NOMO-1 treated with dmso at 0.1 percent for 144 hours (cell line): ENCODE data around the gene DUSP10.

Experiments
- DNase-seq: peaks from one replicate; lab custom pipeline; 2025; ENCODE audit not compliant: unreplicated experiment; lab: John Stamatoyannopoulos, UW

DUSP10 gene

GRCh38 chr1:221741703-221742554, at the start of gene DUSP10:
TSS of gene DUSP10 (minus strand) at chr1:221742089. CDS start at chr1:221739744, 2,345 bp downstream.
- DNase-seq, result peak; percentile 98

- DNase-seq, result no peak
Measured at GRCh38 chr1:221788466-221788865, 46.6 kb upstream of the DUSP10 start.

DNA sequence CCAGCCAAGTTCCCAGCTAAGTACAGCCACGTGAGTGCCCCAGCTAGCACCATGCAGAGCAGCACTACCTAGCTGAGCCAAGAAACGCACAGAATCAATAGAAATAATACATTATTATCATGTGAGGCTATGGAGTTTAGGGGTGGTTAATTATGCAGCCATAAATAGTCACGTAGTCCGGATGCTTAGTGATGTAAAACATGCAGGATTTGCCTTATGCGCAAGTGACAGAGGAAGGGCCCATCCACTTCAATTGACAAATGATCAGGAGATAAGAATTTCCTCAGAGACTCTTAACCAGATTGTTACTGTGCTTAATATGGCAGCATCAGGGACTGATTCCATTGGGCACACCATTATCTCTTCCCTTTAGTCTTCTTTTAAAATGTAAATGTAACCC, 44.8 kb upstream of the DUSP10 start:
- no peak for DNase-seq

- DNase-seq, result no peak
Measured at GRCh38 chr1:221783936-221784335, 42.0 kb upstream of the DUSP10 start.

DNA sequence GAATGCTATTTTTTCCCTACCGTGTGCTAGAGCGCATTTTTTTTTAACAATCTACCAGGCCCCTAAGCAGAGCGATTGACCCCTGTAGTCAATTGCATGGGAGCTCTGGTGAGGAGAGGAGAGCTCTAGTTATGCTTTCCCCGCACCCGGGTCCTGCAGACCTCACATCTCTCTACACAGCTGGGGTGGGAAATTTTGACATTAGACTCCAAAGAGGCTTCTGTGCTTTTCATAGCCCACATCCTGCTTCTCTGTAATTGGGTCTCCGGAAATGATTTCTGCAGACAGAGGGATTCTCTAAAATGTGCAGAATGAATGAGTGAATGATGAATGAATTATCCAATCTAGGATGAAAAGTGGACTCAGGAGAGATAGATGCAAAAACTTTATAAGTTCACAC, 41.5 kb upstream of the DUSP10 start:
- DNase-seq, result no peak

GRCh38 chr1:221782970-221783369, 41.1 kb upstream of the DUSP10 start:
- DNase-seq, result no peak

DNA sequence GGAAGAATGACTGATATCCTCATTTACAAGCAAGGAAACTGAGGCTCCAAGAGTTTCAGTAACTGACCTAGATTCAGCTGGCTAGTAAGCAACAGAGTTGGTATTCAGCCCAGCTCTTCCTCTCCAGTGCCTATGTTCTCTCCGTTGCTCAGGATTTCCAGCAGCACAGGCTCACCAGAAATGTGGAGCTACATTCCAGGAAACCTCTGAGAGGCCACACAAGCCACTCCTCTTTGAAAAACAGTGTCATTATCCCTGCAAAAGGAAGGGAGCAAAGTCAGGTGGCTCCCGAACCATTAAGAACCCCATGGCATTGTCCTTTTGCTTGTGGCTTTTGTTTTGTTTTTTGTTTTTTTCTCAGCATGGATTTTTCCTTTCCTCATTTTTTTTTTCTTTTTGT, 40.6 kb upstream of the DUSP10 start:
- DNase-seq, result no peak

- DNase-seq, result peak; percentile 84
Measured at GRCh38 chr1:221781102-221781755, 39.3 kb upstream of the DUSP10 start.

DNA sequence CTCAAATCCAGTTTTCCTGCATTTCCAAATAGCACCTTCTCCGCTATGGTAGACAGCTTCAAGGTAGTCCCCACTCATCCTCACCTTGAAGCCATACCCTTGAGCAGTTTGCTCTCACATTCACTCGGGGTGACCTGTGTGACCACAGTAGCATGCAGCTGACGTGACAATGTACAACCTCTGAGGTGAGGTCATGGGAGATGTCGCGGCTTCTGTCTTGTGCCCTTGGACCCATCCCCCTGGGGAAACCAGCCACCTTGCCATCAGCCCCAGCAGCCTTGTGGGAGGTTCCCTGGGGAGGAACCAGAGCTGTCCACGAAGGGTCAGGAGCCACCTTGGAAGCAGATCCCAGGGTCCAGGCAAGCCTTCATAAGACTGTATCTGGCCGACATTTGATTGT, 38.3 kb upstream of the DUSP10 start:
- no peak for DNase-seq

- DNase-seq, result no peak
Measured at GRCh38 chr1:221779771-221780170, 37.9 kb upstream of the DUSP10 start.

DNA sequence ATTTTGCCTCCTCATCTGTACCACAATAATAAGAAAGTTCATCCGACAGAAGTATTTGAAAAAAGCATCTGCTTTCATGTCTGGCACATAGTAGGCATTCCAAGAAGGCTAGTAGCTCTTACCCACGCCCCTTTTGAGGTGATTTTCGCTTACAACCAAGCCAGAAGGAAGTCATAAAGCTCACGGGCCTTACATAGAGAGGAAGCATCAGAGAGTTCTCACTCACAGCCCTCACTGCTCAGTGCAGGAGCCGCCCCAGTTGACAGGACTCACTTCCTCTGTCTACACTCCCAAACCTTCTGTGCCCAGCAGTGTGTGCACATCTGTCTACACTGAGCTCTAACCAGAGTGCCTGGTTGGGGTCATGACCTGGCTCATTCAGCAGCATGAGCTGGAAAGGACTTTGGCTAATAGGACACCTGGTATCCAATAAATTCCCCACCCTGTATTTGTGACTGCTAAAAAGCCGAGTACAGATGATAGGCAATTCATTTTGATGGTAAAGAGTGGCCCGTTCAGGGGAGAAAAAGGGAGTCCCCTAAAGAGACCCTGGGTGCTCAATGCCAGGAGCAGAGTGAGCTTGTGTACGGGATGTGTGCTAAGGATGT, 36.8 kb upstream of the DUSP10 start:
- DNase-seq, result peak; percentile 44

DNA sequence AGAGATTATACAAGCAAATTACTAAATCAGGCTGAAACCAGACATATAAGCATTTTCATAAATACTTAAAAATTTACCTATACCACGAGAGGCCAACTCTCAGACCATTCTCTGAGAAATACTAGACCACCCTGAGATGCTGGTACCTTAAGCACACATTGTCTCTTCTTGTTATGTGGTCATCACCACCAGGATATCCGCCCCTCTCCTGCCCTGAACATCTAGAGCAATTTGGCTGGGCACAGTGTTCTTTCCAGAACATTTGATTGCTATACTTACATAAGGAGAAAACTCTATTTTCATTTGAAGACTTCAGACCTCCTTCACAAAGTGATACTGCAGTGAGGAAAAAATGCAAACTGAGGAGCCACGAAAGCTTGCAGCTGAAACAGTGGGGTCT, 36.2 kb upstream of the DUSP10 start:
- DNase-seq, result no peak

DNA sequence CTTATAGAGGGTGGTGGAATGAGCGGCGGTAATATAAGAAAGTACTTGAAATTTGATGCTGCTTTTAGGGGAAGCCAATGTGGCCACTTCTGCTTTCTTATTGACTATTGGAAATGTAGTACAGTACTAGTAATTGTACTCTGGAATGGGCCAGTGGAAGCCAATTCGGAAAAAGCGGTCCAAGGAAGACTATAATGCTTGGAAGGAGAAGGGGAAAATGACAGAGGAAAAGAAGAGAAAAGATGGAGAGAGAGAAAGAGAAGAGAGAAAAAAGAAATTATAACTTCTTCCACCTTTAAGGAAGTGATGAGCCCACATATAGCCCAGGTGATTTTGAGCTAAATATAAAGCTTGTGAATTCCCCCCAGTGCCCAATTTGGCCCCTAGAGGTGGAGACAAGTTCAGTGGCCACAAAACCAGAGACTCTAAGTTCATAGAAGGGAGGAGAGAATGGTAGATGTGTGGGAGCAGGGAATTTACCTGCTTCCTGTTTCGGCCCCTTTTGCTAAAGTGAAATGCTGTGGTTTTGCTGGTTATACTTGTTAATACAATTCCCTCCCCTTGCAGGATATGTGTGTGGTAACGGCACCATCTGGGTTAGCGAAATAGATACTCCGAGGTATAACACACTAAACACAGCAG, 35.7 kb upstream of the DUSP10 start:
- DNase-seq, result peak; percentile 54

DNA sequence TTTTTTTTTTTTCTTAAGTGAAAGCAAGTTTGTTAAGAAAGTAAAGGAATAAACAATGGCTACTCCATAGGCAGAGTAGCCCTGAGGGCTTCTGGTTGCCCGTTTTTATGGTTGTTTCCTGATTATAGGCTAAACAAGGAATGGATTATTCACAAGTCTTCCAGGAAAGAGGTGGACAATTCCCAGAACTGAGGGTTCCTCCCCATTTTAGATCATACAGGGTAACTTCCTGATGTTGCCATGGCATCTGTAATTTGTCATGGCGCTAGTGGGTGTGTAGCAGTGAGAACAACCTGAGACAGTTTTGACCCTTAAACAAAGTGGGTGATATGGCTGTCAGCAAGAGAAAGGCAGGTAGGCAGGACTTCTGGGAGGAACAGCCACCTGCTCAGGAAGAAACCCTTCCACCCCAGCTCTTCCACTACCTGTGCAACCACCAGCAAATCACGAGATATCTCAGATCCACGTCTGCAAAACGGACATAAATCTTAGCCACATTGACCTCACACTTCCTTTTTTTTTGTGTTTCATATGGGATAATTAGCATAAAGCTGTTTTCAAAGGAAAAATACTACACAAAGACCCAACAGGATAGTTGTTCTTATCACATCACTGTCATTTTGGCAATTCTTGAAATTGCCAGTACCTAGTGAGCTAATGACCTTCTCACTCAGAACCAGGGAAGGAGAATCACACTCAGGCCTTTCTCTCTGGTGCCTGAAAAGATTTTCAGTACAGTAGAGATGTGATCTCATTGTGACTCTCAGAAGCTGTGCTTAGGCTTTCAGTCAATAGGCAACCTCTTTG, 34.8 kb upstream of the DUSP10 start:
- peak; percentile 45 for DNase-seq

DNA sequence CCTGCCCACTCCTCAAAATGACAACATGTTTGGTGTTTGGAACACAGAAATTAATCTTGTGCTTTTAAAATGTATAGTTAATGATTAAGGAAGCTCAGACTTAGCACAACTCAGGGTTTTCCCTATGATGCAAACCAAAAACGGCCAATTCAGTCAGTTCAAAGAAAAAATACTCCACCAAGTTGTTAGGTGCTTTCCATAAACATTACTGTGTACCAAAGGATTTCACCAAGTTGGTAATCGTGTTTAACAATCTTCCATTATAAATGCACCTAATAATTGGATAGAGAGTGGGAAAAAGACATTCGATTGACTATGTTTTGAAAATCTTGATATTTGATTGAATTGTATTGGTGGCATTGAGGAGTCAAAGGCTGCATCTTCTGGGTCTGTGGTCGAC, 33.3 kb upstream of the DUSP10 start:
- no peak for DNase-seq

- DNase-seq, result no peak
Measured at GRCh38 chr1:221774054-221774842, 32.4 kb upstream of the DUSP10 start.

DNA sequence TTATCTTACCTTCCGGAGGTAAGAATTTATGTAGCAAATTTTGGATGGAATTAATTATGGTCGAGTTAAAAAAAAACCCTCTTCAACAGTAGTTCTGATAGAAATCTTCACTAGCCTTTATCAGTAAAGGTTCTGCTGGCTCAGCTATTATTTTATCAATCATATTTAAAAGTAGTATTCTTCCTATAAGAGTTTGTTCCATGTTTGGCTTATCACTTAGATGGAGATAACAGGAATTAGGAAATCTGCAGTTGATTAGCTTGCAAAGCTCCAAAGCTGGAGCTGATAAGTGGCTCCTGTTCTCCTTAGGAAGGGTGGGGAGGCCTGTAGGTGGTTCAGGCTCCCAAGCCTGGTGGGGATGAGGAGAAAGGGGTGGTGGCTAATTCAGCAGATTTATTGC, 31.5 kb upstream of the DUSP10 start:
- DNase-seq, result no peak

DNA sequence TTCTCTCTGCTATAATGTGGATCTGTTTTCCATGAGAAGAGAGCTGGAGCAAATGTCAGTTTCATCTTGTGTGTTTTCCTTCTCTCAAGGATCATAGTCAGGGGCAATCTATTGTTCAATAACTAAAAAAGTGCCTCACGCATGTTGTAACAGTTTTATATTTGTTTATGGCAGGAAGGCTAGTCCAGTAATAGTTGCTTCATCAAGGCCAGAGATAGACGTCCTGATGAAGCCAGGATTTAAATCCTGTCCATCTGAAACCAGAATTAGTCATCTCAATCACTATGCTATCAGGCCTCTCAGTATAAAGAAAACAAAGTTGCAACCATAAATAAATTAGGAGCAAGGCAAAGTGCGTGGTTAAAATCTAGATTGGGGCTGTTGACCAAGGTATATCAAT, 30.2 kb upstream of the DUSP10 start:
- DNase-seq, result no peak

DNA sequence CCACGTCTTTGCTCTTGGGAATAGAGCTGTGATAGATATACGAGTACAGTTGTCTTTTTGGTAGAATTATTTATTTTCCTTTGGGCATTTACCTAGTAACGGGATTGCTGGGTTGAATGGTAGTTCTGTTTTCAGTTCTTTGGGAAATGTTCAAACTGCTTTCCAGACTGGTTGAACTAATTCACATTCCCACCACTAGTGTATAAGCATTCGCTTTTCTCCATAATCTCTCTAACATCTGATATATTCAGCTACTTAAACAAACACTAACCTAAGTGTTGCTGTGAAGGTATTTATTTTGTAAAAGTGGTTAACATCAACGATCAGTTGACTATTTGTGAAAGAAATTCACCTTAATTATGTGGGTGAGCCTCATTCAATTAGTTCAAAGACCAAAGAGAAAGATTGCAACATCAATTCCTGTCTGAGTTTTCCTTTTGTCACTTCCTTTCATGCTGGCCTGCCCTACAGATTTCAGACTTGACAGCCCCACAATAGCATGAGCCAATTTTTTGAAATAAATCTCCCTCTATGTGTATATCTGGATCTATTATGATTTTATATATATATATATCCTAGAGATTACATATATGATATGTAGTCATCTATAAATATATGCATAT, 26.7 kb upstream of the DUSP10 start:
- DNase-seq, result peak; percentile 41

DNA sequence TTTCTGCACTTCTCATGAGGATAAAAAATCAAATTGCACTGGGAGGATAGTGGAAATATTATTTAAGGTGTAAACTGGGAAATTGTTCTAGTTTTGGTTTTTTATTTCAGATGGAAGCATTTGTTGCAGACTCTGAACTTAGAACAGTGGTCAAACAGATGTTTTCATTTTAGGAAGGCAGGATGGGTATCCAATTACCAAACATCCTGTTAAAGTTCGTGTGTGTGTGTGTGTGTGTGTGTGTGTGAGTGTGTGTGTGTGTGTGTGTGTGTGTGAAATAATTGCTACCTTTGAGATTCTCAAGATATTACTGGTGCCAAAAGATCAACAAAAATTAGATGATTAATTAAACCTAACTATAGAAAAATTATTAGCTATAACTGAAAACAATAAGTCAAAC, 24.3 kb upstream of the DUSP10 start:
- no peak for DNase-seq
